GM19023 (cell line): ENCODE results near the gene UPK3BL1.
"Not testable (repeated sequence)": the region's sequence is repeated elsewhere in the genome, so short reads cannot be mapped to it uniquely, and the experiment has no call there.

Experiments
- ATAC-seq: cut with Tn5 transposase; IDR thresholded peaks from one replicate; pipeline ENCODE4 v1.9.1; 2021; ENCODE audit warnings: mild to moderate bottlenecking, moderate library complexity; ENCODE audit not compliant: unreplicated experiment

UPK3BL1 gene

DNA sequence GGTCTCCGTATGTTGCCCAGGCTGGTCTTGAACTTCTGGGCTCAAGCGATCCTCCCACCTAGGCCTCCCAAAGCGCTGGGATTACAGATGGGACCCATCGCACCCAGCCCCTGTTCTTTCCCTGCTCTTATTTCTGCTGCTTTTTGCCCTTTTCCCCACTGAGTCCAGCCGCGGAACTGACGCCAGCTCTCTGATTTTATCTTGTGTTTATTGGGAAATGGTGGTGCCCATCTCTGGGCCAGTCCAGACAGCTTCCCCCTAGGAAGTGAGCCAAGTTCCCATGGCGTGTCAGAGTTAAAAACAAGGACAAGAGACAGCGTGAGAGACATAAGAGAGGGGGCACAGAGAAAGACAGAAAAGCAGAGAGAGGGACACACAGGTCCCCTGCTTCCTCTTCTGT is 12.0 kb downstream of the UPK3BL1 start:
- ATAC-seq: not testable (repeated sequence)

DNA sequence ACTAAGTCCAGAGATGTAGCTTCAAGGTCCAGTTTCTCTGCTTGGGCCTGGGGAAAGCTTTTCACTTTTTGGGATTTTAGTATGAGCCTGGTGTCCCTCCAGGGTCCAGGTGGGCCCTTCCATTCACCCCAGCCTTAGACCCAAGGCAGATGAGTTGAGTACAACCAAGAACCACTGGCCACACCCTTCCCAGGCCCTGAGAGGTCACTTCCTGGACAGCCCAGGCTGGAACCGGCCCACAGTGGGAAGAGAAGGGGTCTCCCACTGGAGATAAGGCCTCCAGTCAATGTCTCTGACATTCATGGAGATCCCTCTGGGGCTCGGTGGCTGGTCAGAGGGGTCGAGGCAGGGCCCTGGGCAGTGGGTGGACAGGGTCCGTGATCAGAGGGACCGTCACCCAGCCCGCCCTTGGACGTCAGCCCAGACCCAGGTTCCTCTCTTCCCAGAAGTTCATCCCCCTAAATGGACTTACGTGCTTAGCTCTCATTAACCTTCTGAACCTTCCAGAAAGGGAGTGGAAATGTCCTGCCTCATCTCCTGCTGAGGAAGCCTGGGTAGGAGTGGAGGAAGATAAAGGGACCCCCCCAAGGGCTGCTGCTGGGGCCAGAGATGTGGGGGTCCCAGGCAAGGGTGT is 15.2 kb downstream of the UPK3BL1 start:
- not testable (repeated sequence) for ATAC-seq

DNA sequence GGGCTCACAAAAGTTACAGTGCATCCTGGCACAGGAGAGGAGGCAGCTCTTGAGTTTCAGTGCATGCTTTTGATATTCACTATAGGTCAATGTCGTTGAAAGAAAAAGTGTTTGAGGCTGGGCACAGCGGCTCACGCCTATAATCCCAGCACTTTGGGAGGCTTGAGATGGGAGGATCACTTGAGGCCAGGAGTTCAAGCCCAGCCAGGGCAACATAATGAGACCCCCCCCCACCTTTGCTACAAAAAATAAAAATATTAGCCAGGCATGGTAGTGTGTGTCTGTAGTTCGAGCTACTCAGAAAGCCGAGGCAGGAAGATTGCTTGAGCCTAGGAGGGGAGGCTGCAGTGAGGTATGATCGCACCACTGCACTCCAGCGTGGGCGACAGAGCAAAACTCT is 24.5 kb downstream of the UPK3BL1 start:
- not testable (repeated sequence) for ATAC-seq

DNA sequence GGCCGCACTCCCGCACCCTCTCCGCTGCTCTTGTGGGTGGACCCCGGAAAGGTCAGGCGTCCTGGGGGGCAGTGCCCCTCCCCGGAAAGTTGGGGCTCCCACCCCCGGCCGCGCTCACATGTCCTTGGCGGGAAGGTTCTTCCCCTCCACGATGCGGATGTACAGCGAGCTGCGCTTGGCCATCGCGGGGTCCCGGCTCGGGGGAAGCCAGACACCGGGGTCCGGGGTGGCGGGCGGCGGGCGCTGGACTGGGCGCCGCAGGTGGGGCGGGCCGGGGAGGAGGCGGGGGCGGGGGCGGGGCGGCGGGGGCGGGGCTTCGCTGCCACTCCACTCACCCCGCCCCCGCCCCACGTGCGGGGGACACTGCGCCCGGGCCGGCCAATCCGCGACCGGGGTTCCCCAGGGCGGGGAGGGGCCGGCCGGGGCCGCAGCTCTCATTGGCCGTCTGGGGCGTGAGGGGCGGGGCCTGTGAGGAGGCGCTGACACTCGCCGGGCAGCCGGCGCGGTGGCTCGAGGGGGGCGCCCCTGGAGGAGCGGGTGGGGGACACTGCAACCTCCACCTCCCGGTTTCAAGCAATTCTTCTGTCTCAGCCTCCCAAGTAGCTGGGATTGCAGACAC is 26.0 kb downstream of the UPK3BL1 start, which contains the start of gene RASA4:
RASA4 (minus strand) TSS at position 250 of the 619 bp plus-strand sequence; CDS start at position 183, 67 bp downstream.
- peak; percentile 59 for ATAC-seq

DNA sequence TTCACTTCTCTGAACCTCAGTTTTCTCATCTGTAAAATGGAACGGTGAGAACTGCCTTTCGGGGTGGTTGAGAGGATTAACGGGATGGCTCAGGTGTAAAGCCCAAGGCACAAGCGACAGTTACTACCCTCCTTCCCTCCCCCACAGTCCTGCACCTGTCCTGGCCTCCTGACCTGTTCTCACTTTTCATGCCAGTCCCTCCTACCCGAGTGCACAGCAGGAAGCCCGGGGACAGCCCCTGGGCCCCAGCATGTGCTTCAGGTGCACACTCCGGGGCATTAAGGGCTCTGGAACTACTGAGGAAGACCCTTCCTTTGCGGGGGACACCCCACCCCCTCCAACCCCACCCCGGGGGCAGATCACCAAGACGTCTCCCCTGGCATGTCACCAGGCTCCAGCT is 26.7 kb downstream of the UPK3BL1 start:
- peak; percentile 11 for ATAC-seq

DNA sequence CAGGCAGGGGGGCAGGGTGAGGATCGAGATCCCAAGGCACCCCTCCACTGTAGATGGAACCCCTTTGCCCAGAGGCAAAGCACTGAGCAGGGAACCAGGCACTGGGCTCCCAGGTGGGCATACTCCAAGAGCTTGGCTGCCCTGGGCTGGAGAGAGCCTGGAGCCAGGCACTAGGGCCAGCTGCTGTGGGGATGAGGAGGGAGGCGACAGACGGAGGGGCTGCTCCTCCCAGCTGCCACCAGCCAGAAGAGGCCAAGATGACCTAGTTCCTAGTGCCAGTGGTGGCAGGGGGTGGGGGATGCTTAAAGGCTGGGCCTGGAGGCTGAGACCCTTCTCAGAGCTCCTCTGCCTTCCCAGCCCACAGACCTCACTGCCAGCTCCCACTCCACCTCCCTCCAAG is 27.7 kb downstream of the UPK3BL1 start:
- not testable (repeated sequence) for ATAC-seq

DNA sequence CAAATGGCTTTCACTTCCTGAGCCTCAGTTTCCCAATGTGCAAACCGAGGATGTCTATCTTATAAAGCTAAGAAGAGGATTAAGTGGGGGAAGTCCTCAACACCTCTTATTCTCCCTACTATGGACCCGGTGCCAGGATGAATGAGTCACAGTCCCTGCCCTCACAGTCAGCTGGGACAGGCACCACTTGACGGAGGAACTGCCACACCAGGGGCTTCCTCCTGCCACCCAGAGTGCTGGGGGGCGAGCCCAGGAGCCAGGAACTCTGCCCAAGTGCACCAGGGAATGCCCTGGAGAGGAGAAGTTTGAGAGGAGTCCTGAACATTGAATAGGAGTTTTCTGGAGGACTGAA is 28.3 kb downstream of the UPK3BL1 start:
- peak; percentile 15 for ATAC-seq

DNA sequence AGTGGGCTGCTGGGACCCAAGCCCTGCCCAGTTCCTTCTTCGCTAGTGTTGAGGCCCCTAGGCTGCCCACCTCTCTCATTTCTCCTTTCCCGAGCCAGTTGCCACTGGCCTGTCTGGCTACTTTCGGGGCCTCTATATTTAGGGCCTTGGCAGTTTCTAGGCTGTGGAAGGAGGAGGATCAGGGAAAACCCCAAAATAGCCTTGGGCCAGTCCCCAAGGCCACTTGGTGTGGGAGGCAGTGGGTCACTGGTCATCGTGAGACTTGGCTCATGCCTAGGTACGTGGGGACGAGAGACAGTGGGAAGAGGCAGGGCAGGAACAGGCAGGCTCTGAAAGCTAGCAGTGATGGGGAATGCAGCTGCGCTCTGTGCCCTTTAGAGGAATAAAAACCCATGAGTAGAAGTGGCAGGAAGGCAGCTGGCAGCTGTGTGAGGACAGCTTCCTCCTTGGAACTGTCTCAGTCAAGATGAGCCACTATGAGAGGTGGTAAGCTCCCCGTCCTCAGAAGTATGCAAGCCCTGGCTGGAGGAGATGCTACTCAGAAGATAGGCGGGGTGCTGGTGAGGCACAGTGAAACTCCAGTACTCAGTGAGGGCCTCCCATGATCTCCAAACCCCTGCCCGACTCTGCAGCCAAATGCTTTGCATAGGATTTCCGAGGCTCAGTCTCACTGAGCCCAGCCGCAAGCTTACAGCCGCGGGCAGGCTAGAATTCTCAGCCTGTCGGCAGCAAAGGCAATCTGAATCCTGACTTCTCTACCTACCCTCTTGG is 28.8 kb downstream of the UPK3BL1 start:
- ATAC-seq: peak; percentile 66

DNA sequence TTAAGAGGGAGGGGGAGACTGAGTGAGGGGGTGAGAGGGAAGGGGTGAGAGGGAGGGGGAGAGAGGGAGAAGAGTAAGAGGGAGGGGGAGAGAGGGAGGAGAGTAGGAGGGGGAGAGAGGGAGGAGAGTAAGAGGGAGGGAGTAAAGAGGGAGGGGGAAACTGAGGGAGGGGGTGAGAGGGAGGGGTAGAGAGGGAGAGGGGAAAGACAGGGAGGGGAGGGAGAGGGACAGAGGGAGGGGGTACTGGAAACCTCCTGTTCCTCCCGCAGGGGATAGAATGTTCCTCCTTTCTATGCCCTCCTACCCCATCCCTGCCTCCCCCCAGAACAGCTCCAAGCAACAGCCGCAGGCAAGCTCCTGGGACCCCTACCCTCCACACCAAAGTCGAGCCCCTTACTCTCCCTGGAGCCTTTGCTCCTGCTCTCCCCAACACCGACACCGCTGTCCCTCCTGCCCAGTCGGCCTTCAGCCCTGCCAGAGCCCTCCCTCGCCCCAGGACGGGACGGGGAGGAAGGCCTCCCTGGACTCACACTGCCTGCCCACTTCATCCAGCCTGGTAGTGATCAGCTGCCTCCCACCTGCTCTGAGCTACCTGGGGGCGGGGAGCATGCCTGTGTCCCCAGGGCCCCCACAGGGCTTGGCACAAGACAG is 30.8 kb downstream of the UPK3BL1 start:
- not testable (repeated sequence) for ATAC-seq

DNA sequence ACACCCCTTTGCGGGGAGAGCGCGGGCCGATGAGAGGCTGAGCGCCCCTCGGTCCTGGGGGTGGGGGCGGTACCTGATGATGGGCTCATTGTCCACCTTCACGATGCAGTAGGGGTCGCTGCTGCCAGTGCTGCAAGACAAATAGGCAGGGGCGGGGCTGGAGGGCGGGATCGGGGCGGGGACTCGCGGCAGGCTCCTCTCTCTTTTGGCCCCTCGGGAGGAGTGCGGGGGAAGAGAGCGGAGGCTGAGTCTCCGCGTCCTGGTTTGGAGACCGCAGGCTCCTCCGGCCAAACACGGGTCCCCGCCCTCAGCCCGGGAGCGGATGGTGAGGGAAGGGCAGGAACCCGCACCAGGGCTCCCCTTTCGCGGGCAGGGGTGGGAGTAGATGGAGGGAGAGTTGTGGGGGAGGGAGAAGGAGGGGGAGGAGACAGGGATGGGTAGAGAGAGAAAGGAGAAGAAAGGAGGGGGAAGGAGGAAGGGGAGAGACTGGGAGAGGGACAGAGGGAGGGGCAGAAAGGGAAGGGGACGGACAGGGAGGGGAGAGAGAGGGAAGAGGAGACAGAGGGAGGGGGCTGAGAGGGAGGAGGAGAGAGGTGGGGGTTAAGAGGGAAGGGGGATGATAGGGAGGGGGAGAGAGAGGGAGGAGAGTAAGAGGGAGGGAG is 31.4 kb downstream of the UPK3BL1 start:
- peak; percentile 35 for ATAC-seq

DNA sequence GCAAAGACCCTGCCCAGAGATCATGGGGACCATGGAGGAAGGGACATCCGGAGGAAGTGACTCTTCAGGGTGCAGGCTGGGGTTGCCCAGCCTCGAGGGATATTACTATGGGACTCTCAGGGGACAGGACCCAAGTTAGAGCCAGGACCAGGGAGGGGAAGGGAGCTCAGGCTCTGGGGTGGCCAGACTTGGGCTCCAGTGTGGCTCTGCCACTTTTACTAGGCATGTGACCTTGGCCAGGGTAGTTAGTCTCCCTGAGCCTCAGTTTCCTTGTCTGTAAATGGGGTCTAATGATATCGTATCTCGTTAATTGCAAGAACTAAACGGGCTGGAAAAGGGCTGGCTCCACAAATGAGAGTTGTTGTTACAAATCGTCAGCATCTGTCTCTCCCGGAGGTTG is 32.1 kb downstream of the UPK3BL1 start:
- ATAC-seq: not testable (repeated sequence)

DNA sequence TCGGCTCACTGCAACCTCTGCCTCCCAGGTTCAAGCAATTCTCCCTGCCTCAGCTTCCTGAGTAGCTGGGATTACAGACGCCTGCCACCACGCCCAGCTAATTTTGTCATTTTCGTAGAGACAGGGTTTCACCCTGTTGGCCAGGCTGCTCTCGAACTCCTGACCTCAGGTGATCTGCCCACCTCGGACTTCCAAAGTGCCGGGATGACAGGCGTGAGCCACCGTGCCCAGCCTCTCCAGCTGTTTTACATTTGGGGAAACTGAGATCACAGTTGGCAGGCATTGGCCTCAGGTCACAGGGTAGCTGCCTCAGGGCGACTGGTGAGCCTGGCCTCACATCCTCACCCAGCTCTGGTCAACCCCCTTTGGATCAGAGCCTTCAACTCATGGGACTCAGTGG is 32.9 kb downstream of the UPK3BL1 start:
- ATAC-seq: not testable (repeated sequence)

DNA sequence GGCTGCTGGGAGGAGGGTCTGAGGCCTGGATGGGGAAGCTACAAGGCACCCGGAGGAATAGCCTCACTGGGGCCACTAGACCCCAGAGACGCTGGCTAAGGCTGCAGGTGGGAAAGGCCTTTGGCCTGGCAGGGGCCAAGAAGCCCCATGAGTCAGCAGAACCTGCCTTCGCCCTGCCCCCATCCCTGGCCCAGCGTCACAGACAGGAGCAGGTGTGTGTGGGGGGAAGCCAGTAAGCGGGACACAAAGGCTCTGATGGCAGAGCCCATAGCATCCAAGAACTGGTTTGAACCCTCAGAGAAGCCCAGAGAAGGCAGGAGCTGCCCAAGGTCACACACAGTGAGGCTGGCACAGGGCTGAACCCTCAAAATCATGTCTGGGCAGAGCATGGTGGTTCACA is 35.7 kb downstream of the UPK3BL1 start:
- ATAC-seq: not testable (repeated sequence)

DNA sequence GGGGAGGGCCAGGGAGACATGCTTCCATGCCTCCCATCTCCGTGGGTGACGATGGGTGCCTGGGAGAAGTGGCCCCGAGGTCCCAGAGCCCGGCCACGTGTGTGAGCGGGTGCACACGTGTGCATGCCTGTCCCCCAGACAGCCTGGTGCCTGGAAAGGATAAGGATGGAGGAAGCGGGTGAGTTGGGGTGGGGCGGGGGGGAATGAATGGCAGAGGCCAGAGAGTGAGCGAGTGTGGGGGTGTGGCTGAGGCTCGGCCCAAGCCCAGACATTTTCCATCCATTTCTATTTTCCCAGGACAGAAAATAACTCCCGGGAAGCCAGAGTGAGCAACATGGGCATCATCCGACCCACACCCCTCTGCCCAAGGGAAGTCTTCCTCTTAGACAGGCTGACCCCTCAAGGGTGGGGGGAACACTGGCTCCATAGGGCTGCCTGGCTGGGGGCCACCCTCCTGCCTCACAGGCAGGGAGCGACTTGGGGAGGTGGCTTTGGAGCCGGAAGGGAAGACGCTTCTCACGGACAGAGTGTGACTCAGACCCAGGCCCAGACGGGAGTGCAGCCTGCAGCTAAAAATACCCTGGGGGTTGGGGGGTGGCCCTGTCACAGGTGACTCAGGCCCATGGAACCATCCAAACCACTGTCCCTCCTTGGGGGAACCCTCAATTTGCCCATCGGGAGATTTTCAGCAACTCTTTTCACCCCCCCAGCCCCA is 38.0 kb downstream of the UPK3BL1 start:
- ATAC-seq: not testable (repeated sequence)

DNA sequence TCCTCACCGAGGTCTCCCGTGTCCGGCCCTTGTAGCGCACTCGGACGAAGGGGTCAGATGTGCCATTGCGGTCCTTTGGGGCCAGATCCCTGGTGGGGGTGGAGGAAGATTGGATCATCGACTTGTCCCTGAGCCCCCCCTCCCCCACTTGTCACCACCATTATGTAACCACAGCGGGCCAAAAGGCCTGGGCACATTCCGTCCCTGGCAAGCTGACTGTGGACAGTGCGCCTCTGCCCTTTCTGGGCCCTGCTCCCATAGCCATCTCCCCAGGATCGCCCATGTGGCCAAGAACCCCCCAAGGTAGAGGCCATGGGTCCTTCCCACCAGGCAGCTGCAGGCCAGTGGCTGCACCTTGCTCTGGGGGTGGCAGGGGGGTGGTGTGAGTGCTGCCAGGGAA is 40.3 kb downstream of the UPK3BL1 start:
- not testable (repeated sequence) for ATAC-seq

DNA sequence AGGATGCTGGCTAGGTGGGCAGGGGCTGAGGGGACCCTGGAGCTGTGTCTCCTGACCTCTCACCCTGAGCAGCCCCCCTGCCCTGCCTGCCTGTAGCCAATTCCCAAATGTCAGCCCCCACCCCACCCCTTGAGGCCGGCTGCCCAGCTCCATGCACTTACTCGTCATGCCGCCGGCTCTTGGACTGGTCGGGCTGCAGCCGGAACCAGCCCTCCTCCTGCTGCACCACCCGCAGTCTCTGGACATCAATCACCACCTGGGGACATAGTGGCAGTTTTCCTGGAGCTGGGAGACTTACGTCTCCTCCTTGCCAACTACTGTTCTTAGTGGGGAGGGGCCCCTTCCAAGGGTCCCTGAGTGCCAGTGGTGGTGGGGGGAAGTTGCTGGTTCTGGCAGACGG is 42.9 kb downstream of the UPK3BL1 start:
- not testable (repeated sequence) for ATAC-seq

DNA sequence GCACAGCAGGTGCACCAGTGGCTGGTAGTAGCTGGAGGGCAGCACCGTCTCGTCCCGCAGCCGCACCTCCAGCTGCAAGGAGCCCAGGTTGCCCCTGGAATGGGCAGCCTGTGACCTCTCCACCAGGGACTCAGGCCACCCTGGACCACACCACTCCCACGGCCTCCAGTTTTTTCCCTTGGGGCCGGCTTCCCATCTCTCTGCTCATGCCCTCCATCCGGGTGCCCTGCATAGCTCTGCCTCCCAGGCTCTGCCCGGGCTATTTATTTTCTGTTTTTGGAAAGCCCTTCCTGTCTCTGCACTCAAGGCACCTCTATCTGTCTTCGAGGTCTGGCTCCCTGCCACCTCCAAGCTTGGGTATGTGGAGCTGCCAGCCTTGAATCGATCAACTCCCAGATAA is 46.6 kb downstream of the UPK3BL1 start:
- ATAC-seq: not testable (repeated sequence)

DNA sequence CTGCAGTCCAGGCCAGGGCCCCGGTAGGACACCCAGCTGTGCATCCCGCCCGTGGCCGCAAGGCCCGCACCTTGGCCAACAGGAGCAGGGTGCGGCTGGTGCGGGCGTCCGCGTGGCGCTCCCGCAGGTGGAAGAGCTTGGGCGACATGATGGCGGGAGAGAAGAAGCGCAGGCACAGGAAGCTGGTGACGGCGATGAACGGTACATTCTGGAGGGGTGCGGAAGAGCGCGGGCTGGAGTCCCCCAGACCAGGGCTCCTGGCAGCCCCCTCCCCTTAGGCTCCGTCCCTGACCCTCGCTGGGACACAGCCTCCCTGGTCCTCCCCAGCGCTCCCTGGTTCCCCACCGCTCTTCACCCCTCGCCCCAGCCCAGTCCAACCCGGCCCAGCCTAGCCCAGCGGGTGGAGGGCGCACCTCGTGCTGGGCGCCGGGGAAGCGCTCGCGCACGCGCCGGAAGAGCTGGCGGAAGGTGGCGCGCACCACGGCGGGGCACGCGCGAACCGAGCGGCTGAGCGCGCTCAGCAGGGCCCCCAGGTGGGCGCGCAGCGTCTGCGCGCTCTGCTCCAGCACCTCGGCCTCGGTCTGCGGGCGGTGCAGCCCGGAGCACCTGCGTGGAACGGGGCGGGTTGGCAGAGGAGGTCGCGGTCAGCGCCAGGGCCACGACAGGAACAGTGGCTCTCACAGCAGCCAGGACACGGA is 48.8 kb downstream of the UPK3BL1 start:
- peak; percentile 57 for ATAC-seq

DNA sequence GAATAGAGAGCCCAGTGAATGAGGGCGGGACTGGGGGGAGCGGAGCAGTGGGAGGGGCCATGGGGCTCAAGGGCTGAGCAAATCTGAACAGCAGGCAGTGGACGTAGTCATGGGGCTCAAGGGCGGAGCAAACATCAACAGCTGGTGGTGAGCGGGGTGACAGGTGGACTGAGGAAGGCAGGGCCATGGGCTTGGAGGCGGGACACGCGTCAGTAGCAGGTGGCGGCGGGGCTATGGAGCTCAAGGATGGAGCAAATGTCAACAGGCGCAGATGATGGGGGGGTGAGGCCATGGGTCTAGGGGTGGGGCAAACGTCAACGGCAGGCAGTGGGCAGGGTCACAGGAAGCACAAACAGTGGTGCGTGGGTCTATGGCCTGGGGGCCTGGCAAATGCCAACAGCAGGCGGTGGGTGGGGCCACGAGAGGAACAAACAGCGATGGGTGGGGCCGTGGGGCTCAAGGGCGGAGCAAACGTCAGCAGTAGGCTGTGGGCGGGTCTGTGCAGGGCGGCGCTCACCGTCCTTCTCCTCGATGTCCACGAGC is 50.0 kb downstream of the UPK3BL1 start:
- peak; percentile 41 for ATAC-seq
